A549 (cell line): ENCODE measurements around the gene DNAJC3. TPM values are rescaled to one million over a fixed set of nuclear protein-coding genes. Genes with fewer than 3 reads are reported as not detected.
A peak's percentile ranks its signal among the peaks of the same experiment; 100 is the strongest.

Source experiments
- ATAC-seq, 2 experiments: fragments of 200-7000 bp in 1 of 2; fragments of >200 bp in 1 of 2; cut with Nextera tagmentation in 1 of 2; cut with Tn5 transposase in 1 of 2; 3 replicates each; pipeline versions ENCODE4 v1.8.0 to v1.9.1; 2018 to 2020; ENCODE audit warnings: mild to moderate bottlenecking in 1 of 2, moderate library complexity in 1 of 2
- CTCF ChIA-PET: fragments of 300-600 bp; sonication (Branson Sonifier 250); formaldehyde crosslinking; extraction: SDS; loops from one replicate; lab custom pipeline; 2021; ENCODE audit warnings: antibody characterized with exemption, inconsistent platforms; lab: Yijun Ruan, JAX
- POLR2A ChIA-PET: fragments of 350-600 bp; formaldehyde crosslinking; extraction: SDS; loops from one replicate; lab custom pipeline; 2021; ENCODE audit warnings: antibody characterized with exemption, inconsistent platforms; lab: Yijun Ruan, JAX
- DNase-seq, 2 experiments: peaks; one replicate each; pipeline versions ENCODE4 v3.0.0 to v3.0.0-alpha.2; 2011 to 2016; ENCODE audit warnings: low read depth in 1 of 2, low spot score in 1 of 2
- FAIRE-seq: peaks from 2 replicates; lab custom pipeline; 2011; peaks lifted over from hg19 to GRCh38; lab: Jason Lieb, UNC
- H3K27ac ChIP-seq, 2 experiments: fragments of >200 bp; sonication (Bioruptor Twin); formaldehyde crosslinking; 3 replicates each; pipeline ENCODE4 v1.5.1; 2016 to 2017
- H3K4me1 ChIP-seq: fragments of >200 bp; sonication (Bioruptor Twin); formaldehyde crosslinking; 3 replicates; pipeline ENCODE4 v1.6.1; 2016
- H3K4me2 ChIP-seq: fragments of >200 bp; sonication (Bioruptor Twin); formaldehyde crosslinking; 3 replicates; pipeline ENCODE4 v1.6.1; 2016
- H3K4me3 ChIP-seq: fragments of >200 bp; sonication (Bioruptor Twin); formaldehyde crosslinking; 3 replicates; pipeline ENCODE4 v1.5.1; 2016
- H3K9me3 ChIP-seq: fragments of >200 bp; sonication (Bioruptor Twin); formaldehyde crosslinking; 3 replicates; pipeline ENCODE4 v1.6.1; 2016
- BHLHE40 ChIP-seq: IDR thresholded peaks from 2 replicates; pipeline ENCODE4 v1.6.1; 2012; ENCODE audit warnings: low read depth, low read length, inconsistent platforms
- CBX2 ChIP-seq: fragments of 200-600 bp; sonication (generic); IDR thresholded peaks from 2 replicates; pipeline ENCODE4 v1.6.1; 2016; ENCODE audit warnings: low read depth, mild to moderate bottlenecking, borderline replicate concordance
- CEBPB ChIP-seq, 2 experiments: fragments of >200 bp in 1 of 2; sonication (Bioruptor Twin) in 1 of 2; formaldehyde crosslinking in 1 of 2; IDR thresholded peaks; 2 replicates each; pipeline ENCODE4 v1.6.1; 2012 to 2016
- CHD2 ChIP-seq: fragments of 150-350 bp; IDR thresholded peaks from 2 replicates; pipeline ENCODE4 v1.6.1; 2014; ENCODE audit warnings: low read length; ENCODE audit not compliant: partially characterized antibody
- EHF ChIP-seq: fragments of 250-450 bp; sonication (Bioruptor Pico); IDR thresholded peaks from 2 replicates; pipeline ENCODE4 v1.5.0; 2020; ENCODE audit warnings: mild to moderate bottlenecking
- ELK1 ChIP-seq: fragments of 150-350 bp; IDR thresholded peaks from 2 replicates; pipeline ENCODE4 v1.6.1; 2014; ENCODE audit warnings: low read depth, mild to moderate bottlenecking, low read length
- ESRRA ChIP-seq: fragments of 150-350 bp; IDR thresholded peaks from 2 replicates; pipeline ENCODE4 v1.6.1; 2014; ENCODE audit warnings: mild to moderate bottlenecking, low read length, borderline replicate concordance
- FOSL2 ChIP-seq, 2 experiments: fragments of 450-650 bp in 1 of 2; fragments of >200 bp in 1 of 2; sonication (Bioruptor Twin) in 1 of 2; formaldehyde crosslinking; IDR thresholded peaks; 2 replicates each; pipeline versions ENCODE4 v1.5.0 to v1.6.1; 2016 to 2020; ENCODE audit warnings: mild to moderate bottlenecking in 1 of 2, moderate library complexity in 1 of 2
- HEYL ChIP-seq: fragments of 250-450 bp; sonication (Bioruptor Pico); IDR thresholded peaks from 2 replicates; pipeline ENCODE4 v1.8.0; 2021; ENCODE audit warnings: mild to moderate bottlenecking, moderate library complexity
- HMGXB4 ChIP-seq: fragments of 250-450 bp; sonication (Bioruptor Pico); IDR thresholded peaks from 2 replicates; pipeline ENCODE4 v1.5.0; 2021; ENCODE audit warnings: mild to moderate bottlenecking, moderate library complexity, borderline replicate concordance
- HOXA7 ChIP-seq: fragments of 250-450 bp; sonication (Bioruptor Pico); IDR thresholded peaks from 2 replicates; pipeline ENCODE4 v1.5.0; 2020; ENCODE audit warnings: mild to moderate bottlenecking, moderate library complexity
- HOXB13 ChIP-seq: fragments of 250-450 bp; sonication (Bioruptor Pico); IDR thresholded peaks from 2 replicates; pipeline ENCODE4 v1.5.0; 2020; ENCODE audit warnings: low read depth, mild to moderate bottlenecking, moderate library complexity
- JUNB ChIP-seq: fragments of >200 bp; sonication (Bioruptor Twin); formaldehyde crosslinking; IDR thresholded peaks from 2 replicates; pipeline ENCODE4 v1.6.1; 2016
- KDM1A ChIP-seq: fragments of 200-600 bp; sonication (generic); IDR thresholded peaks from 2 replicates; pipeline ENCODE4 v1.6.1; 2016; ENCODE audit warnings: low read depth, mild to moderate bottlenecking
- KDM5A ChIP-seq: fragments of 200-600 bp; sonication (generic); IDR thresholded peaks from 2 replicates; pipeline ENCODE4 v1.6.1; 2016; ENCODE audit warnings: antibody characterized with exemption, mild to moderate bottlenecking
- MAFK ChIP-seq: fragments of 450-650 bp; IDR thresholded peaks from 2 replicates; pipeline ENCODE4 v1.6.1; 2014; ENCODE audit not compliant: partially characterized antibody
- MAZ ChIP-seq: fragments of 150-350 bp; IDR thresholded peaks from 2 replicates; pipeline ENCODE4 v1.6.1; 2014; ENCODE audit warnings: antibody characterized with exemption, low read depth, low read length, borderline replicate concordance
- NPAS2 ChIP-seq: fragments of 250-450 bp; sonication (Bioruptor Pico); IDR thresholded peaks from 2 replicates; pipeline ENCODE4 v1.8.0; 2022; ENCODE audit warnings: mild to moderate bottlenecking, moderate library complexity, borderline replicate concordance
- RAD21 ChIP-seq, 2 experiments: fragments of >200 bp in 1 of 2; sonication (Bioruptor Twin) in 1 of 2; formaldehyde crosslinking in 1 of 2; IDR thresholded peaks in 1 of 2; conservative IDR thresholded peaks in 1 of 2; 2 replicates in 1 of 2; 3 replicates in 1 of 2; pipeline ENCODE4 v1.6.1; 2012 to 2018; ENCODE audit warnings: inconsistent platforms in 1 of 2
- RARB ChIP-seq: fragments of 250-450 bp; sonication (Bioruptor Pico); IDR thresholded peaks from 2 replicates; pipeline ENCODE4 v1.8.0; 2021; ENCODE audit warnings: mild to moderate bottlenecking, moderate library complexity
- RNF2 ChIP-seq: fragments of 200-600 bp; sonication (generic); IDR thresholded peaks from 2 replicates; pipeline ENCODE4 v1.6.1; 2016; ENCODE audit warnings: low read depth, mild to moderate bottlenecking, antibody characterized with exemption, moderate library complexity, borderline replicate concordance
- SMC3 ChIP-seq: fragments of >200 bp; sonication (Bioruptor Twin); formaldehyde crosslinking; IDR thresholded peaks from 3 replicates; pipeline ENCODE4 v1.6.1; 2018; ENCODE audit warnings: inconsistent platforms
- SREBF2 ChIP-seq: fragments of 450-650 bp; IDR thresholded peaks from 2 replicates; pipeline ENCODE4 v1.6.1; 2014; ENCODE audit warnings: mild to moderate bottlenecking, moderate library complexity
- TFCP2L1 ChIP-seq: fragments of 250-450 bp; sonication (Bioruptor Pico); IDR thresholded peaks from 2 replicates; pipeline ENCODE4 v1.5.0; 2021; ENCODE audit warnings: mild to moderate bottlenecking
- USF2 ChIP-seq: fragments of 450-650 bp; IDR thresholded peaks from 2 replicates; pipeline ENCODE4 v1.6.1; 2014; ENCODE audit warnings: antibody characterized with exemption
- ZNF302 ChIP-seq: fragments of 250-450 bp; sonication (Bioruptor Pico); IDR thresholded peaks from 2 replicates; pipeline ENCODE4 v1.9.0; 2021; ENCODE audit warnings: inconsistent platforms, mild to moderate bottlenecking, moderate library complexity
- ZSCAN20 ChIP-seq: fragments of 250-450 bp; sonication (Bioruptor Pico); IDR thresholded peaks from 2 replicates; pipeline ENCODE4 v1.8.0; 2022; ENCODE audit warnings: mild to moderate bottlenecking, moderate library complexity
- WGBS: methylation state at CpG from one replicate; pipeline ENCODE4 v1.1.6; 2017; ENCODE audit errors: missing lambda C conversion rate; 5-methylcytosine and 5-hydroxymethylcytosine counted together
- polyA plus RNA-seq, 4 experiments: library from polyadenylated mRNA; depleted of rRNA in 3 of 4; stranded (reverse); fragments of >200 nt; fragmentation: RNase III in 1 of 4; extraction: RNeasy Plus Mini Kit Qiagen cat#74134 plus additional on column Dnase treatment in 1 of 4; gene quantifications; 2 replicates in 3 of 4; 3 replicates in 1 of 4; pipeline ENCODE4 v1.2.3, GENCODE V29; 2011 to 2017
- TF ChIP-seq, protein P1 (sequence below): fragments of >200 bp; sonication (Bioruptor Twin); formaldehyde crosslinking; IDR thresholded peaks from 3 replicates; pipeline ENCODE4 v1.5.1; 2016
- TF ChIP-seq, protein P2 (sequence below): IDR thresholded peaks from 2 replicates; pipeline ENCODE4 v1.6.1; 2012
- TF ChIP-seq, protein P3 (sequence below): fragments of >200 bp; sonication (Bioruptor Twin); formaldehyde crosslinking; IDR thresholded peaks from 3 replicates; pipeline ENCODE4 v1.6.1; 2016

DNAJC3 gene
- polyA plus RNA-seq, 2 of the 4 experiments (the other 2 are of a cell fraction), result 11.1 to 21.9 TPM

DNA sequence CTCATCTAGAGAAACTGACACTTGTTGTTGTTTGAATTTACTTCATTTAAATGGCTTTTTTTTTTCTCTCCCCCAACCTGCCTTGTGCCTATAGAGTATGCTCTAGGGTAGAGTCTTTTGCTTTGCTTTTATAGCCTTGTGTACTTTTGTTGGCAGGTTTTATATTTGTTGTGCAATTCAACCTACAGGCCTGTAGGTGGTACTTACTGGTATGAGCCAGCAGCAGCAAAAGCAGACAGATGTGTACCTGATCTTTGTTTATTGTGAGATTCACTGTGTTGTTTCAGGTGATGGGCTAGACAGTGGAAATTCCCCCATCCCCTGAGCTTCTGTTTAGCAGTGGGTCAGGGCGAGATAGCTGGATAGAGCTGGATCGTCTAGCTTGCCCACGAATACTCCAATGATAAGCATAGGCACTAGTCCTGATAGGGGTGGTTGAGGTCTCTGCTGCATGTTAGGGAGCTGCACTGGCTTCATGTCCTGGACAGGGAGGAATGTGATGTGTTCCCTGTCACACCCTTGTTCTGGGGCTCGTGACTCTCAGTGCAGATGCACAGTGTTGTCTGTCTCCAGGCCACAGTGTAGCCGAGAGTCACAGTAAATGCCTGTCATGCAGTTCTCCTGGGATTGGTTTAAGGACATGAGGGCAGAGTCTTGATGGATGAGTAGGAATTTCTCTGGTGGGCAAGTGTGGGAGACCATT lies 21.3 kb downstream of the DNAJC3 start:
- ChIA-PET POLR2A (no interaction called here), CTCF (interaction anchor here (0.7 to 1.1 kb wide), 5 partner anchors 17 to 251 kb away, joined by 3 to 6 read pairs (median 3); no protein-coding TSS in a partner anchor)
- no peak overlapping the region for H3K4me2 ChIP-seq
- no peak overlapping the region for H3K4me3 ChIP-seq
- H3K27ac ChIP-seq, result no peak overlapping the region
- WGBS, result 100% methylated on average over 3 of the region's 5 CpGs
- DNase-seq, result no peak
- no peak for FAIRE-seq
- peak in 1 of 2 experiments; percentile 56; a peak in 3 of 6 replicates for ATAC-seq
- H3K4me1 ChIP-seq, result no peaks in the 10 kb centered on the region
- TF ChIP-seq, protein P1, sequence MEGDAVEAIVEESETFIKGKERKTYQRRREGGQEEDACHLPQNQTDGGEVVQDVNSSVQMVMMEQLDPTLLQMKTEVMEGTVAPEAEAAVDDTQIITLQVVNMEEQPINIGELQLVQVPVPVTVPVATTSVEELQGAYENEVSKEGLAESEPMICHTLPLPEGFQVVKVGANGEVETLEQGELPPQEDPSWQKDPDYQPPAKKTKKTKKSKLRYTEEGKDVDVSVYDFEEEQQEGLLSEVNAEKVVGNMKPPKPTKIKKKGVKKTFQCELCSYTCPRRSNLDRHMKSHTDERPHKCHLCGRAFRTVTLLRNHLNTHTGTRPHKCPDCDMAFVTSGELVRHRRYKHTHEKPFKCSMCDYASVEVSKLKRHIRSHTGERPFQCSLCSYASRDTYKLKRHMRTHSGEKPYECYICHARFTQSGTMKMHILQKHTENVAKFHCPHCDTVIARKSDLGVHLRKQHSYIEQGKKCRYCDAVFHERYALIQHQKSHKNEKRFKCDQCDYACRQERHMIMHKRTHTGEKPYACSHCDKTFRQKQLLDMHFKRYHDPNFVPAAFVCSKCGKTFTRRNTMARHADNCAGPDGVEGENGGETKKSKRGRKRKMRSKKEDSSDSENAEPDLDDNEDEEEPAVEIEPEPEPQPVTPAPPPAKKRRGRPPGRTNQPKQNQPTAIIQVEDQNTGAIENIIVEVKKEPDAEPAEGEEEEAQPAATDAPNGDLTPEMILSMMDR, result no peak
- TF ChIP-seq JUNB (no peak), ZSCAN20 (no peak), ZNF302 (CRISPR knock-in tag) (no peak), KDM1A (no peak), BHLHE40 (no peak), FOSL2 (IDR thresholded peaks at IDR 0.05) (no peak), FOSL2 (CRISPR knock-in tag; IDR thresholded peaks at IDR 0.05) (no peak), CBX2 (no peak), CHD2 (no peak), CEBPB (IDR thresholded peaks at IDR 0.05) (no peak), SMC3 (no peak), TFCP2L1 (CRISPR knock-in tag) (no peak), RARB (CRISPR knock-in tag) (no peak), KDM5A (no peak), HEYL (CRISPR knock-in tag) (no peak), RNF2 (no peak)
- TF ChIP-seq, protein P2, sequence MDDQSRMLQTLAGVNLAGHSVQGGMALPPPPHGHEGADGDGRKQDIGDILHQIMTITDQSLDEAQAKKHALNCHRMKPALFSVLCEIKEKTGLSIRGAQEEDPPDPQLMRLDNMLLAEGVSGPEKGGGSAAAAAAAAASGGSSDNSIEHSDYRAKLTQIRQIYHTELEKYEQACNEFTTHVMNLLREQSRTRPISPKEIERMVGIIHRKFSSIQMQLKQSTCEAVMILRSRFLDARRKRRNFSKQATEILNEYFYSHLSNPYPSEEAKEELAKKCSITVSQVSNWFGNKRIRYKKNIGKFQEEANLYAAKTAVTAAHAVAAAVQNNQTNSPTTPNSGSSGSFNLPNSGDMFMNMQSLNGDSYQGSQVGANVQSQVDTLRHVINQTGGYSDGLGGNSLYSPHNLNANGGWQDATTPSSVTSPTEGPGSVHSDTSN, result no peak
- TF ChIP-seq, protein P3, sequence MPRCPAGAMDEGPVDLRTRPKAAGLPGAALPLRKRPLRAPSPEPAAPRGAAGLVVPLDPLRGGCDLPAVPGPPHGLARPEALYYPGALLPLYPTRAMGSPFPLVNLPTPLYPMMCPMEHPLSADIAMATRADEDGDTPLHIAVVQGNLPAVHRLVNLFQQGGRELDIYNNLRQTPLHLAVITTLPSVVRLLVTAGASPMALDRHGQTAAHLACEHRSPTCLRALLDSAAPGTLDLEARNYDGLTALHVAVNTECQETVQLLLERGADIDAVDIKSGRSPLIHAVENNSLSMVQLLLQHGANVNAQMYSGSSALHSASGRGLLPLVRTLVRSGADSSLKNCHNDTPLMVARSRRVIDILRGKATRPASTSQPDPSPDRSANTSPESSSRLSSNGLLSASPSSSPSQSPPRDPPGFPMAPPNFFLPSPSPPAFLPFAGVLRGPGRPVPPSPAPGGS, result no peak
- TF ChIP-seq, all 56 proteins: peak for 0
- H3K9me3 ChIP-seq, result no peaks in the 10 kb centered on the region

DNA sequence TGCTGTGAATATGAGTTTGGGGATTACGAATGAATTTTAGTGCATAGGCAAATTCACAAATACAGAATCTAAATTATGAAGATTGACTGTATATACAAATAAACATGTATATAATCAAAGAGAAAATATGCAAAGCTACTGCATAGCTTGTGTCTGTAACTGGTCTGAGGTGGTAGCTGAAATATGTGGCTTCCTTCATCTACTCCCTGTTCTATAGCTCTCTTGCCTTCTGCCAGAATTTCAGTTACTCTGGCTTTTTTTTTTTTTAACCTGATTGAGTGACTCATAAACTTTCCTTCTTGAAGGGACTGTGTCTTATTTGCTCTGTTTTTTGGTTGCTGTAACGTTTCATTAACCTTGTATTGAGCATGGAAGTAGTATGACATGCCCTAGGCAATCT lies 26.6 kb downstream of the DNAJC3 start:
- no peaks in the 10 kb centered on the region for H3K9me3 ChIP-seq
- ATAC-seq, result no peak
- H3K4me2 ChIP-seq, result no peak overlapping the region
- no peak for DNase-seq
- WGBS, result 66% methylated on average over 2 of the region's 2 CpGs
- H3K4me3 ChIP-seq, result no peak overlapping the region
- 0 out of 3 replicates have a peak, but pooled peaks cover 4% of the 10 kb centered on the region for H3K4me1 ChIP-seq
- no peak overlapping the region for H3K27ac ChIP-seq
- CTCF ChIA-PET, result interaction anchor here (0.9 to 1.9 kb wide), 4 partner anchors 21 to 122 kb away, joined by 3 to 7 read pairs (median 3); no protein-coding TSS in a partner anchor
- FAIRE-seq, result no peak
- POLR2A ChIA-PET, result interaction anchor here (0.6 kb wide), 1 partner anchor 355 kb away, joined by 5 read pairs; no protein-coding TSS in a partner anchor
- no peak for TF ChIP-seq HMGXB4 (CRISPR knock-in tag)
- TF ChIP-seq RAD21 (conservative IDR thresholded peaks at IDR 0.05 in 1 of 2, IDR thresholded peaks at IDR 0.05 in 1 of 2), result no peak
- TF ChIP-seq EHF (CRISPR knock-in tag), result no peak
- TF ChIP-seq CEBPB (IDR thresholded peaks at IDR 0.05), result no peak
- no peak for TF ChIP-seq USF2
- TF ChIP-seq HOXA7, result no peak
- no peak for TF ChIP-seq NPAS2
- TF ChIP-seq MAZ, result no peak
- TF ChIP-seq SREBF2, result no peak
- TF ChIP-seq MAFK, result no peak
- no peak for TF ChIP-seq ESRRA
- no peak for TF ChIP-seq HOXB13 (CRISPR knock-in tag)
- no peak for TF ChIP-seq ELK1
